GM18508 (cell line): ENCODE data around the gene WIZ.

Source experiments
- ATAC-seq: cut with Tn5 transposase; IDR thresholded peaks from one replicate; pipeline ENCODE4 v1.9.1; 2021; ENCODE audit warnings: moderate number of reproducible peaks; ENCODE audit not compliant: insufficient read depth, unreplicated experiment

WIZ gene

DNA sequence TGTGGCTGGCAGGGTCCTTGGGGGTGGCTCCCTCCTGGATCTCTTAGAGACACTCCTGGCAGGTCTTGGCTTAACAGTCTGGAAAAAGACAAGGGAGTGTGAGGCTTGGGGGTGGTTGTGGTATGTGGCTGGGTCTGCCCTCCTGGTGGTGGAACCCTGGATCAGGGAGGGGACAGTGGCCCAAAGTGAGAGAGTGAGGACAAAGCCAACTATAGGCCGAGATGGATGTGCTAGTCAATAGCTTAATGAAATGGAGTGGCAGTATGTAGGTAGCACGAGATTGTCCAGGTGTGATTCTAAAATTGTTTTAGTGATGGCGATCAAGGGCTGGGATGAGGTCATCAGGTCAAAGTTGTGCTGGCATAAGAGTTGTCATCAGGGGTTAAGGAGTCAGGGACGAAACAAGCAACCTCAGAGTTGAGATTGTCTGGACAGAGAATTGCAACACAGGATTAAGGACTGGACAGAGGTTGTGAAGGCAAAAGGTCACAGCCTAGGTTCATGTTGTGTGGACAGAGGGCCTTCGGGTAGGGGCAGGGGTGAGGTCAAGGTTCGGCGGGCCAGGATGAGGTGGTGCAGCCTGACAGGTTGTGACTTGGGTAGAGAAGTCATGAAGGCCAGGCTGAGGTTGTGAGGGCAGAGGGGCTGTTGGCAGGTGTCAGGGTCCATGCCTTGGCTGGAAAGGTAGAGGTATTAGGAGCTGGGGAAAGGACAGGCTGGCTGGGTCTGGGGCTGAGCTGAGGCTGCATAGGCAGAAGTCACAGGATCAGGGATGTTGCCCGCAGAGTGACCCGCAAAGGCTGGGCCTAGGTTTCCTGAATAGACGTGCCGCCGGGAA lies 19.1 kb upstream of the WIZ start:
- ATAC-seq = no peak

- no peak for ATAC-seq
These were observed 18.0 kb upstream of the WIZ start for GRCh38 chr19:15467734-15468214.

GRCh38 chr19:15466851-15467733 lies 17.3 kb upstream of the WIZ start:
- peak; percentile 52 for ATAC-seq

DNA sequence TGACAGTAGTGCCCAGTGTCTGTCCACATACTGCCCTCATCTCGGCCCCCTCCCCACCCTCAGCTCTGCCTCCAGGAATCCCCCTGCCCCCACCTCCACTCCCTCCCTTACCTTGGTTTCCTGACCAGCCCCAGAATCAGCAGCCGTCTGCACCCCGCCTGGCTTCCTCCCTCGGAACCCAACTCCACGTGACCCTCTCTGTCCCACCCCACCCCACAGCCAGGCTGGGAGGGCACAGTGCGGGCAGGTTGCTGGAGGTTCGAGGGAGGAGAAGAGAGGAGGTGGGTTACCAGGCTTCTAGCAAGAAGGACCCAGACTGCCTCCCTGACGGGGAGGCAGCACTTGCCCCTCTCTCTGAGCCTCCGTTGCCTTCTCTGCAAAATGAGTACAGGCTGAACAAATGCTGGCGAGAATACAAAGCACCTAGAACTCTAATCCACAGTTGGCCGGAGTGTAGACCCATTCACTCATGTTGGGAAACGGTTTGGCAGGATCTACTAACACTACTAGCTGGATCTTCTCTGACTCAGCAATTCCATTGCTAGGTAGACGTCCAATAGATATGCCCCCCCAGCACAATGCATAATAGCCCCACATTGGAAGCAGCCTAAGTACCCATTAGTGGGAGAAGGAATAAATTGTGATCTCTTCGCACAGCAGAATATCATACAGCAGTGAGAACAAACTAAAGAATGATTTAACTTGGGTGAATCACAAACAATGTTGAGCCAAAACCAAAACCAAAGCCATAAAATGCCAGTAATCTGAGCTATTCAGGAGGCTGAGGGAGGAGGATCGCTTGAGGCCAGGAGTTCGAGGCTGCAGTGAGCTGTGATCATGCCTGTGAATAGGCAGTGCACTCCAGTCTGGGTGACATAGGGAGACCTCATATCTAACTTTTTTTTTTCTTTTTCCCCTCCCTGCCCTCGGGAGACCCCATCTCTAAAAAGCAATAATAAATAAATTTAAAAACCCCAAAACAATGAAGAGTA lies 14.9 kb upstream of the WIZ start, which contains the start of gene RASAL3:
TSS of gene RASAL3 (minus strand) at position 151 of the 992 bp plus-strand sequence. CDS start 186 bp downstream, outside the sequence.
- no peak for ATAC-seq

- ATAC-seq = no peak
These were observed 14.2 kb upstream of the WIZ start for GRCh38 chr19:15463861-15464371.

DNA sequence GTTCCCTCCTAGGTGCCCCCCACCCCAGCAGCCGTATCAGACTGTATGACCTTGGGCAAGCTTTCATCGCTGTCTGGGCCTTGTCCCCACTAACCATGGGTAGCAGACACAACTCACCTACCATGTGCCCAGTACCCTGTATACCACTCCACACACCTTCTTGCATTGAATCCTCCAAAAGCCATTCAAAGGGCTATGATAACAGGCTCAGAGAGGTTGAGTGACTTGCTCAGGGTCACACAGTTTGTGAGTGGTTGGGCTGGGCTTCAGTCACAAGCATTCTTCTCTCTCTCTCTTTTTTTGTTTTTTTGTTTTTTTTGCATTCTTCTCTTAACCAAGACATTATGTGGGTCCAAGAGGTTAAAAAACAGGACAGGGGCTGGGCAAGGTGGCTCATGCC lies 11.9 kb upstream of the WIZ start:
- ATAC-seq = no peak

- no peak for ATAC-seq
These were observed 8.1 kb upstream of the WIZ start for GRCh38 chr19:15457701-15458484.

DNA sequence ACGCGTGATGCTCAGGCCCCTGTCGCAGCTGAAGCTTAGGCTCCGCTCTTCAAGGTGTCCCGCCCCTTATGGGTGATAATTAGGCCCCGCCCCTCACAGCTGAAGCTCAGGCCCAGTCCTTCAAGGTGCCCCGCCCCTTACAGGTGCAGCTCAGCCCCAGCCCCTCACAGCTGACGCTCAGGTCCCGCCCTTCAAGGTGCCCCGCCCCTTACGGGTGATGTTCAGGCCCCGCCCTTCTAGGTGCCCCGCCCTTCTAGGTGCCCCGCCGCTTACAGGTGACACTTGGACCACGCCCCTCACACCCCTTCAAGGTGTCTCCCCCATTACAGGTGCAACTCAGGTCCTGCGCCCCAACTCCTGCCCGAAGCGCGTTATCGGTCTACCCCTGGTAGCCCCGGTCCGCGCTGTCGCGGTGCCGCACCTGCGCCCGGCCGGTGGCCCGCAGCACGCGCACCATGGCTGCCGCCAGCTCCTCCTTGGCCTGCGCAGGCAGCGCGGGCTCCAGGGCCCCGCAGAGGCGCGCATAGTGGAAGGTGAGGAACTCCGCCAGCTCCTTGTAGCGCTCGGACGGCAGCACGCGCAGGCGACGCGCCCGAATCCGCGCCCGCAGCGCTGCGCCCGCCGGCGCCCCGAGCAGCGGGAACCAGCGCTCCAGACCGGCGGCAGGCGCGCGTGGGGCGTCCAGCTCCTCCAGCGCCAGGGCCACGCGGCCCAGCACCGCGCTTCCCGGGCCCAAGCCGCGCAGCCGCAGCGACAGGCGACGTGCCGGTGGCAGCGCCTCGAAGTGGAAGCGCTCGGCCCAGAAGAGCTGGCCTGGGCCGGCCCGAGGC lies 7.3 kb upstream of the WIZ start:
- no peak for ATAC-seq

GRCh38 chr19:15456441-15456840 lies 6.7 kb upstream of the WIZ start:
- ATAC-seq = no peak

DNA sequence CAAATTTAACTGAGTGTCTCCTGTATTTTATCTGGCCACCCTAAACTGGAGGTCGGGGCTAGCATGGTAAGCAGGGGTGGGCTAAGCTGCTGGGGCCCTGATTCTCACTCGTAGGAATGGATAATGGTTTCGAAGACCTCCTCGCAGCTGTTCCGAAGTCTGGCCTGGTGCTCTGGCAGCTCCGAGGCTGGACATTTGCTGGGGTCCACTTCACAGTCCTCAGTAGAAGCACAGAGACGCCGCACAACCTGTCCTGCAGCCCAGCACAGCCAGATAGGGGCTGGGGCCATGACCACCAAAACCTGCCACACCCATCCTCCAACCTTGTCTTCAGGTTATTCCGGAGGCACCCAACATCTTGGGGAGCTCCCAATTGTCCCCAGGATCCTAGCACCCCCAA lies 6.2 kb upstream of the WIZ start:
- ATAC-seq = no peak

GRCh38 chr19:15453906-15454860 lies 4.4 kb upstream of the WIZ start:
- ATAC-seq = no peak

- ATAC-seq = no peak
These were observed 3.4 kb upstream of the WIZ start for GRCh38 chr19:15453091-15453578.

GRCh38 chr19:15452111-15453047 lies 2.6 kb upstream of the WIZ start:
- ATAC-seq = no peak

- ATAC-seq = no peak
These were observed 753 bp upstream of the WIZ start for GRCh38 chr19:15450528-15450890.

- no peak for ATAC-seq
These were observed 757 bp downstream of the WIZ start for GRCh38 chr19:15448778-15449619.
